BJ (cell line): ENCODE results near the gene SORBS2. TPM values are rescaled to one million over a fixed set of nuclear protein-coding genes. Genes with fewer than 3 reads are reported as not detected.

Experiments
- CTCF ChIA-PET: fragments of 350-600 bp; formaldehyde crosslinking; extraction: SDS; loops from one replicate; lab custom pipeline; 2021; ENCODE audit warnings: antibody characterized with exemption, inconsistent platforms; lab: Yijun Ruan, JAX
- POLR2A ChIA-PET: fragments of 300-600 bp; sonication (Branson Sonifier 250); formaldehyde crosslinking; extraction: SDS; loops from one replicate; lab custom pipeline; 2021; ENCODE audit warnings: antibody characterized with exemption; lab: Charles Lee
- DNase-seq: peaks from one replicate; pipeline ENCODE4 v3.0.0-alpha.2; 2011; ENCODE audit warnings: low read depth
- H3K27me3 ChIP-seq: 2 replicates; pipeline ENCODE4 v1.6.0; 2011; ENCODE audit warnings: low read length; ENCODE audit not compliant: control insufficient read depth, insufficient read depth
- H3K36me3 ChIP-seq: 2 replicates; pipeline ENCODE4 v1.5.1; 2011; ENCODE audit warnings: low read length; ENCODE audit not compliant: control insufficient read depth, insufficient read depth
- H3K4me3 ChIP-seq: 2 replicates; pipeline ENCODE4 v1.5.1; 2011; ENCODE audit warnings: low read depth, mild to moderate bottlenecking, control low read depth, low read length
- CTCF ChIP-seq: IDR thresholded peaks from 2 replicates; pipeline ENCODE4 v1.5.1; 2011; ENCODE audit warnings: low read depth, mild to moderate bottlenecking, control low read depth, inconsistent platforms, low read length, moderate library complexity; ENCODE audit not compliant: insufficient read depth
- polyA plus RNA-seq: library from polyadenylated mRNA; depleted of rRNA; stranded (reverse); fragments of >200 nt; gene quantifications from 2 replicates; pipeline ENCODE4 v1.2.3, GENCODE V29; 2011

The SORBS2 gene
- polyA plus RNA-seq, 1 experiment = 9.1 TPM

GRCh38 chr4:185542626-185543315 lies 269.2 kb downstream of the SORBS2 start:
- POLR2A ChIA-PET = no interaction called here
- Histone ChIP-seq H3K27me3 (peaks cover 4% of the 10 kb centered on the region; the same call in 1 of the 2 replicates), H3K36me3 (no peaks in the 10 kb centered on the region), H3K4me3 (no peak overlapping the region)
- CTCF ChIA-PET = no interaction called here
- DNase-seq = no peak
- no peak for TF ChIP-seq CTCF

DNA sequence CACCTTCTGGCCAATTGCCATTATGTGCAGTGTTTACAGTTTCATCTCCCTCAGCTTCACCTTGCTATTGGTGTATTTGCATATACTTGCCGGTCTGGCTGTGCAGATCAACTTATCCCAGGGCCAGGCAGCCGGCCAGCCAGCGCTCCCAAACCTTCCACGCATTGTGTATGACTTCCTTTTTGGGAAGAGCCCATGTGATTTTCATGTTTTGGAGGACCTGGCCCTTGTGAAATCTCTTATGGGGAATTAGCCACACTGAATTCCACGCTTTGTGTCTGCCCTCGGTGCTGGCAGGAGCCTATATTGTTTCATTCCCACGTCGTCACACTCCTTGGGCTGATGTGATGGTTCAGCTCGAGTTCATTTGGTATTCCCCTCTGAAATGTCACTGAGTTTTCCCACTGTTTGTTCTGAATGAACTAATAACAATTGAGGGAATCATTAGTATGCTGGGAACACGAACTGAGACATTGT lies 270.7 kb downstream of the SORBS2 start:
- POLR2A ChIA-PET = no interaction called here
- CTCF ChIA-PET = no interaction called here

GRCh38 chr4:185540487-185541120 lies 271.4 kb downstream of the SORBS2 start:
- ChIA-PET CTCF (interaction anchor here (0.7 kb wide), 1 partner anchor 62 kb away, joined by 3 read pairs; no protein-coding TSS in a partner anchor), POLR2A (no interaction called here)
- no peak overlapping the region for H3K4me3 ChIP-seq
- H3K27me3 ChIP-seq = peaks cover 7% of the 10 kb centered on the region
- DNase-seq = no peak
- H3K36me3 ChIP-seq = no peaks in the 10 kb centered on the region
- TF ChIP-seq CTCF = no peak

More for the DNA sequence above, 270.7 kb downstream of the SORBS2 start:
- Histone ChIP-seq H3K4me3 (no peak overlapping the region), H3K27me3 (peaks cover 6% of the 10 kb centered on the region; the same call in 1 of the 2 replicates), H3K36me3 (no peaks in the 10 kb centered on the region)
- no peak for TF ChIP-seq CTCF
- DNase-seq = no peak

GRCh38 chr4:185540040-185540439 lies 272.0 kb downstream of the SORBS2 start:
- no peak for DNase-seq
- no peaks in the 10 kb centered on the region for H3K36me3 ChIP-seq
- ChIA-PET CTCF (interaction anchor here (0.7 kb wide), 1 partner anchor 62 kb away, joined by 3 read pairs; no protein-coding TSS in a partner anchor), POLR2A (no interaction called here)
- no peak overlapping the region for H3K4me3 ChIP-seq
- TF ChIP-seq CTCF = no peak
- peaks cover 9% of the 10 kb centered on the region for H3K27me3 ChIP-seq

DNA sequence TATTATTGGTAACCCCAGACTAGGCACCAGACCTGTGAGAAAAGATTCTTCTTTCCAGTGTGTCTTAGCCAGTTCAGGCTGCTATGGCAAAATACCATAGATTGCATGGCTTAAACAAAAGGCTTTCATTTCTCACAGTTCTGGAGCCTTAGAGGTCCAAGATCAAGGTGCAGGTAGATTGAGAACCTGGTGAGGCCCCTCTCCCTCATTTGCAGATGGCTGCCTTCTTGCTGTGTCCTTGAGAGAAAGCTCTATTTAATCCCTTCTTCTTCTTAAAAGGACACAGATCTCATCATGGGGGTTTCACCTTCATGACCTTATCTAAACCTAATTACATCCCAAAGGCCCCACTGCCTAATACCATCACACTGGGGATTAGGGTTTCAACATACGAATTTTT lies 273.2 kb downstream of the SORBS2 start:
- POLR2A ChIA-PET = no interaction called here
- TF ChIP-seq CTCF = no peak
- H3K4me3 ChIP-seq = no peak overlapping the region

More for the DNA sequence above, 273.2 kb downstream of the SORBS2 start:
- DNase-seq = no peak
- H3K27me3 ChIP-seq = peaks cover 9% of the 10 kb centered on the region
- CTCF ChIA-PET = no interaction called here
- no peaks in the 10 kb centered on the region for H3K36me3 ChIP-seq
